Memory B cell (primary cell): ENCODE data around the gene CEP170B.
"Not testable (repeated sequence)": the region's sequence is repeated elsewhere in the genome, so short reads cannot be mapped to it uniquely, and the experiment has no call there.

Experiments
- ATAC-seq: fragments of 150-1000 bp; cut with Tn5 transposase; 2 replicates; pipeline ENCODE4 v1.10.0; 2021; ENCODE audit warnings: low read depth, mild to moderate bottlenecking, moderate library complexity
- DNase-seq, 2 donors: peaks; one replicate each; pipeline ENCODE4 v3.0.0; 2022; ENCODE audit warnings: low spot score in 2 of 2
- H3K27ac Mint-ChIP-seq: one replicate; pipeline ENCODE4 v1.8.0; 2022; ENCODE audit warnings: mild to moderate bottlenecking, moderate library complexity, mixed read lengths
- H3K27me3 Mint-ChIP-seq: one replicate; pipeline ENCODE4 v1.8.0; 2022; ENCODE audit warnings: mixed read lengths
- H3K36me3 Mint-ChIP-seq: one replicate; pipeline ENCODE4 v1.8.0; 2022; ENCODE audit warnings: mild to moderate bottlenecking, mixed read lengths
- H3K4me1 Mint-ChIP-seq: one replicate; pipeline ENCODE4 v1.8.0; 2022; ENCODE audit warnings: mixed read lengths
- H3K4me3 Mint-ChIP-seq: one replicate; pipeline ENCODE4 v1.8.0; 2022; ENCODE audit warnings: mild to moderate bottlenecking, moderate library complexity, mixed read lengths
- H3K9me3 Mint-ChIP-seq: one replicate; pipeline ENCODE4 v1.8.0; 2022; ENCODE audit warnings: mixed read lengths

Gene CEP170B

DNA sequence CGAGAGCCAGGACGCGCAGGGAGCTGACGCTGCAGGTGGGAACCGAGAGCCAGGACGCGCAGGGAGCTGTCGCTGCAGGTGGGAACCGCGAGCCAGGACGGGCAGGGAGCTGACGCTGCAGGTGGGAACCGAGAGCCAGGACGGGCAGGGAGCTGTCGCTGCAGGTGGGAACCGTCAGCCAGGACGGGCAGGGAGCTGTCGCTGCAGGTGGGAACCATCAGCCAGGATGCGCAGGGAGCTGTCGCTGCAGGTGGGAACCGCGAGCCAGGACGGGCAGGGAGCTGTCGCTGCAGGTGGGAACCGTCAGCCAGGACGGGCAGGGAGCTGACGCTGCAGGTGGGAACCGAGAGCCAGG, 40.5 kb downstream of the CEP170B start:
- H3K4me1 Mint-ChIP-seq, H3K27ac Mint-ChIP-seq, H3K4me3 Mint-ChIP-seq, H3K36me3 Mint-ChIP-seq, H3K27me3 Mint-ChIP-seq, DNase-seq, H3K9me3 Mint-ChIP-seq, ATAC-seq: not testable (repeated sequence)

DNA sequence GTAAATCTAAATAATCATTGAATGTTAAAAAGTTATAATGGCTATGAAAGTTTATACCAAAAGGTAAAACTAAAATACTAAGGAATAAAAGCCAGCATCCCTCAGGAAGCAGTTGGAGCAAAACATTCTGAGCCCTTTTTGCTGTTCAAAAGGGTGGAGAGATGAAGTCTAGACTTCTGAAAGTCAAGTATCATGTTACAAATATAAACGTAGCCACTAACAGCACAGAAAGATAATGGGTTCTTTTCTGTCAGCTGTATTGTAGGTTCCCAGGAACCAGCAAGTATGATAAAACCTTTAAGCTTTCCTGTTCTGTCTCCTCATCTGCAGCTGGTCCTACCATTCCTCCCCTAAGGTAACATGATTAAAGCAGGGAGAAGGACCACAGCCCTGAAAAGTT, 43.2 kb downstream of the CEP170B start:
- Mint-ChIP-seq H3K4me1 (peaks cover 7% of the 10 kb centered on the region), H3K9me3 (peaks cover 2% of the 10 kb centered on the region), H3K27ac (no peak overlapping the region), H3K27me3 (peaks cover 12% of the 10 kb centered on the region), H3K4me3 (no peak overlapping the region), H3K36me3 (peaks cover 5% of the 10 kb centered on the region)
- ATAC-seq (no peak), DNase-seq (no peak)

DNA sequence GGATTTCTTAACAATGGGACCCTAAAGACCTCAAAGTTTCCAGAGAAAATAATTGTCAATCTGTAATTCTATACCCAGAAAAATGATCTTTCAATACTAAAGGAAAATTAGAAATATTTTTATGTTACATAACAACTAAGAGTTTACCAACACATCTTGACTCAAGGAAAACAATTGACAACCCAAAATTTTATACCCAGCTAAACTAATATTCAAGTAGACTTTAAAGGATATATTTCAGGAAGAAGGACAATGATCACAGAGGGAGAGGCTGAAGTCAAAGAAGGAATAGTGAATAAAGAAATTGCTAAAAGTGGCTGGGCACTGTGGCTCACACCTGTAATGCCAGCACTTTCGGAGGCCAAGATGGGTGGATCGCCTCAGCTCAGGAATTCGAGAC, 47.0 kb downstream of the CEP170B start:
- ATAC-seq = no peak
- Mint-ChIP-seq H3K4me3 (no peak overlapping the region), H3K36me3 (peaks cover 5% of the 10 kb centered on the region), H3K27ac (no peak overlapping the region), H3K4me1 (no peaks in the 10 kb centered on the region), H3K9me3 (peaks cover 2% of the 10 kb centered on the region), H3K27me3 (peaks cover 7% of the 10 kb centered on the region)
- DNase-seq = no peak

DNA sequence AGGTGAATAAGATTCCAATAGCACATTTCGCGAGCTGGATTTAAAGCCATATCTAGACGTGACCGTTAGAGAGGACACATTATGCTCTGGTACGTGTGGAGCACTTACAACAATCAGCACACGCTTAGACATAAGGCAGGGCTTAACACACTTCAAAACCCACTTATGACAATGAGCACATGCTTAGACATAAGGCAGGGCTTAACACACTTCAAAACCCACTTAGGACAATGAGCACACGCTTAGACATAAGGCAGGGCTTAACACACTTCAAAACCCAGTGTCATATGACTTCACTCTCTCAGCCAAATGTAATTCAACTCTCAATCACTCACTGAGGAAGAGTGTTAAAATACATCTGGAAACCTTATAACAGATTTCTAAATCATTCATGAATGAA, 48.4 kb downstream of the CEP170B start:
- no peak for DNase-seq
- H3K4me1 Mint-ChIP-seq = no peaks in the 10 kb centered on the region
- no peak for ATAC-seq

DNA sequence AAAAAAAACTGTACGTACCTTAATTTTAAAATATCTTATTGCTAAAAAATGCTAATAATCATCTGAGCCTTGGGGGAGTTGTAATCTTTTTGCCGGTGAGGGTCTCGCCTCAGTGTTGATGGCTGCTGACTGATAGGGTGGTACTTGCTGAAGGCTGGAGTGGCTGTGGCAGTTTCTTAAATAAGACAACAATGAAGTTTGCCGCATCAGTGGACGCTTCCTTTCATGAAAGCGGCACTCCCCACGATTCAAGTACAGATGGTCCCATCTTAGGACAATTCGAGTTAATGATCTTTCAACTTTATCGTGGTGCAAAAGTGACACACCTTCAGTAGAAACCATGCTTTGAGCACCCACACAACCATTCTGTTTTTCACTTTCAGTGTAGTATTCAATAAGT, 52.0 kb downstream of the CEP170B start:
- peaks cover under 1% of the 10 kb centered on the region for H3K9me3 Mint-ChIP-seq
- H3K36me3 Mint-ChIP-seq = peaks cover under 1% of the 10 kb centered on the region
- no peak for DNase-seq
- no peak overlapping the region for H3K27ac Mint-ChIP-seq
- H3K27me3 Mint-ChIP-seq = peaks cover 3% of the 10 kb centered on the region
- ATAC-seq = no peak
- peaks cover 2% of the 10 kb centered on the region for H3K4me1 Mint-ChIP-seq
- no peak overlapping the region for H3K4me3 Mint-ChIP-seq

More for the DNA sequence above, 48.4 kb downstream of the CEP170B start:
- H3K36me3 Mint-ChIP-seq = peaks cover 5% of the 10 kb centered on the region
- peaks cover 7% of the 10 kb centered on the region for H3K27me3 Mint-ChIP-seq
- peaks cover 2% of the 10 kb centered on the region for H3K9me3 Mint-ChIP-seq
- no peak overlapping the region for H3K4me3 Mint-ChIP-seq
- H3K27ac Mint-ChIP-seq = no peak overlapping the region

DNA sequence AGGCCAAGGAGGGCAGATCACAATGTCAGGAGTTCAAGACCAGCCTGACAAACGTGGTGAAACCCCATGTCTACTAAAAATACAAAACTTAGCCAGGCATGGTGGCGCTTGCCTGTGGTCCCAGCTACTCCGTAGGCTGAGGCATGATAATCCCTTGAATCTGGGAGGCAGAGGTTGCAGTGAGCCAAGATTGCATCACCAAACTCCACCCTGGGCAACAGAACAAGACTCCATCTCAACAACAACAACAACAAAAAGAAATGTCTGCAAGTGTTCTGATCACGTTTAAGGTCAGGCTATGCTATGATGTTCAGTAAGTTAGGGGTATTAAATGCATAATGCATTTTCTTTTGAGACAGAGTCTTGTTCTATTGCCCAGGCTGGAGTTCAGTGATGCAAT, 52.9 kb downstream of the CEP170B start:
- H3K27ac Mint-ChIP-seq = no peak overlapping the region

DNA sequence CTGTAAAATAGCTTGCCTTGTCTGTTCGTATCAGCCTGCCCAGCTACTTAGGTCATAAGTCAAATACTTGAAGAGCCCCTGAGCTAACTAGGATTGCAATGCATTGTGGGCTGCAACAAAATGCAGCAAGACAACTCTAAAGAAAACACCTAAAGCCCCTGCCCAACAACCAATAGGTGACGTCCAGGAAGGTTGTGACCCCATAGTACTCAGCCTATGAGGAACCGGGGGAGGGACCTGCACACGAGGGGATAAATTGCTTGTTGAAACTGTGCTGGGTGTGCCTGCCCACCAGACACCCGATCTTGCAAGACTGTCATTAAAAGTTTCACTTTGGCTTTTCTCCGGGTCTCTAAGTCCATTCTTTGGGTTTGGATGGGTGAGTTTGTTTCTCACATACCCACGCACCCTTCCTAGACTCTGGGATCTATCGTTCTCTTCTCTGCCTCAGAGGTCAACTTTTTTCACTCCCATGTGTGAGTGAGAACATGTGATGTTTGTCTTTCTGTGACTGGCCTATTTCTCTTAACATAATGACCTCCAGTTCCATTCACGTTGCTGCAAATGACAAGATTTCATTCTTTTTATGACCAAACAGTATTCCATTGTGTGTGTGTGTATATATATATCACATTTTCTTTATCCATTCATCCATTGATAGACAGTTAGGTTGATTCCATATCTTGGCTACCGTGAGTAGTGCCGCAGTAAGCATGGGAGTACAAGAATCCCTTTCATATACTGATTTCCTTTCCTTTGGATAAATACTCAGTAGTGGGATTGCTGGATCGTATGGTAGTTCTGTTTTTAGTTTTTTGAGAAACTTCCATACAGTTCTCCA, 54.3 kb downstream of the CEP170B start:
- H3K27me3 Mint-ChIP-seq, ATAC-seq, H3K9me3 Mint-ChIP-seq, H3K36me3 Mint-ChIP-seq, DNase-seq, H3K27ac Mint-ChIP-seq, H3K4me3 Mint-ChIP-seq: not testable (repeated sequence)
- peaks cover 13% of the 10 kb centered on the region for H3K4me1 Mint-ChIP-seq

More for the DNA sequence above, 52.9 kb downstream of the CEP170B start:
- H3K4me3 Mint-ChIP-seq = no peak overlapping the region
- peaks cover 2% of the 10 kb centered on the region for H3K4me1 Mint-ChIP-seq
- H3K27me3 Mint-ChIP-seq = peaks cover 2% of the 10 kb centered on the region
- DNase-seq = no peak
- ATAC-seq = no peak
- H3K36me3 Mint-ChIP-seq = no peaks in the 10 kb centered on the region
- H3K9me3 Mint-ChIP-seq = no peaks in the 10 kb centered on the region

DNA sequence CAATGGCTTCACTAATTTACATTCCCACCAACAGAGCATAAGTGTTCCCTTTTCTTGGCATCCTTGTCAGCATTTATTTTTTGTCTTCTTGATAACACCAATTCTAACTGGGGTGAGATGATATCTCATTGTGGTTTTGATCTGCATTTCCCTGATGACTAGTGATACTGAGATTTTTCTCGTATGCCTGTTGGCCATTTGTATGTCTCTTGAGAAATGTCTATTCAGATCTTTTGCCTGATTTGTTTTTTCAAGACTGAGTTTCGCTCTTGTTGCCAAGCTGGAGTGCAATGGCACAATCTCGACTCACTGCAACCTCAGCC, 54.9 kb downstream of the CEP170B start:
- peaks cover 18% of the 10 kb centered on the region for H3K4me1 Mint-ChIP-seq
- no peaks in the 10 kb centered on the region for H3K9me3 Mint-ChIP-seq
- H3K27ac Mint-ChIP-seq = no peak overlapping the region
- ATAC-seq (no peak), DNase-seq (no peak)
- no peaks in the 10 kb centered on the region for H3K36me3 Mint-ChIP-seq
- H3K27me3 Mint-ChIP-seq = peaks cover 2% of the 10 kb centered on the region
- H3K4me3 Mint-ChIP-seq = no peak overlapping the region

DNA sequence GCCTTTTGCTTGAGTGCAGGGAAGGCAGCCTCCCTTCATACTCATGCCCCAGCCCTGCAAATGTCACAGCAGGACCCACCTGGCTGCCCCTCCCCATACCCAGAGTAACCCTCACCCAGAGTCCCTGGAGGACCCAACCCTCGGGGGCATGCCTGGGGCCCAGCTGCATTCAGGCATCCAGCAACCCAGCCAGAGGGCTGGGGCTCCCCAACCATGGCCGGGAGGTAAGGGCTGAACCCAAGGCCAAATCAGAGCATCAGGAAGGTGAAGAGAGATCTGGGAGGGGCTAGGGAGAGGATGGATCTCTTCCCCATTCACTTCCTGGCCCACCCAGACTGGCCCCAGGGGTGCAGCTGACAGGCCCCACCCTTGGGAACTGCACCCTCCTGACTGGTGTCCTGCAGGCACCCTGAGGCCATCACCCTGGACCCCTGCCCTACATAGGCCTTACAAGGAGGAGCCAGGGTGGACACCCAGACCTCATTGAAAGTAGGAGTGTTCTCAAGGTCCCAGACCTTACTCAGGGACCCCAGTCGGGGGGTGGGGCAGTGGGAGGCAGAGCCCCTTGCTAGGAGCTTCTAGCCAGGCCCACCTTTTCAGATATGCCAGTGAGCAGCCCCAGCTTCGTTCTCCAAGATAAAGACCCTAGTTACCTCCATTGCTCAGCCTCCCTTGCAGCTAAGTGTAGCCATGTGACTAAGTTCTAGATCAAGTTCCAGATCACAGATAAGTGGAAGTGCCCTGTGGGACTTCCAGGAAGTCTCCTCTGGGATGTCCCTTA, 58.8 kb downstream of the CEP170B start:
- Mint-ChIP-seq H3K4me3 (peak overlapping the region; percentile 92), H3K9me3 (no peaks in the 10 kb centered on the region), H3K36me3 (no peaks in the 10 kb centered on the region), H3K27ac (peak overlapping the region; percentile 48), H3K4me1 (peaks cover 26% of the 10 kb centered on the region), H3K27me3 (no peaks in the 10 kb centered on the region)
- no peak for DNase-seq
- no peak for ATAC-seq

DNA sequence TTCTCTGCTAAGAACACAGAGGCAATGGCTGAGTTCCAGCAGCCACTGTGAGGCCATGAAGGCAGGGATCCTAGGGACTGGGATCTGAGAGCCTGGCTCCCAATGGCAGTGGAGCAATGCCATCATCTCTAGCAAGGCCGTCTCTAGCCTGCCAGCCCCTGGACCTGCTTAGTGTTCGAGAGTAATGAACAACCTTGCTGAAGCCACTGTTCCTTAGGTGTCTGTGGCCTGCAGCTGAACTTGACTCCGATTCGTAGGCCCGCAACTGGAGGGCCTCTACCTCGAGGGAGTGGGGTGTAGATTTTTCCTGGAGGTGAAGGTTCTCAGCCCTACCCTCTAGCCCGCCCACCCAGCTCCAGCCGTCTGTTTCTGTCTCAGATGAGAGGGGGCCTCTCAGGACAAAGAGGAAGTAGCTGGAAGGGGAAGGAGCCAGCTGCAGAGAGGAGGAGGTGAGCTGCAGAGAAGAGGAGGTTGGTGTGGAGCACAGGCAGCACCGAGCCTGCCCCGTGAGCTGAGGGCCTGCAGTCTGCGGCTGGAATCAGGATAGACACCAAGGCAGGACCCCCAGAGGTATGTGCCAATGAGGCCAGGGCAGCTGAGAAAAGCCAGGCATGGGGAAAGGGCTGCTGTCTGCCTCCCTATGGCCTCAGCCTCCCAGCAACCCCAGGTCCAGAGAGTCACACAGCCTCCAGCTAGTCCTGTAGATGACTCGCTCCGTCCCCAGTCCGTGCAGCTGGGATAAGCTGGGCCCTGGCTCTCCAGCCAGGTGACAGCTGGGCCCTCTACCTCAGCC, 59.5 kb downstream of the CEP170B start, which contains the start of gene PLD4:
Gene PLD4, plus strand, starts transcription at position 459 of the 793 bp plus-strand sequence. CDS start 2,262 bp downstream, outside the sequence.
- Mint-ChIP-seq H3K9me3 (no peaks in the 10 kb centered on the region), H3K4me1 (peaks cover 26% of the 10 kb centered on the region), H3K27ac (peak within 1 kb of the TSS; percentile 48), H3K4me3 (peak within 1 kb of the TSS; percentile 92), H3K27me3 (no peaks in the 10 kb centered on the region), H3K36me3 (no peaks in the 10 kb centered on the region)
- ATAC-seq = peak; percentile 57
- peak; percentile 38 to 52 for DNase-seq

DNA sequence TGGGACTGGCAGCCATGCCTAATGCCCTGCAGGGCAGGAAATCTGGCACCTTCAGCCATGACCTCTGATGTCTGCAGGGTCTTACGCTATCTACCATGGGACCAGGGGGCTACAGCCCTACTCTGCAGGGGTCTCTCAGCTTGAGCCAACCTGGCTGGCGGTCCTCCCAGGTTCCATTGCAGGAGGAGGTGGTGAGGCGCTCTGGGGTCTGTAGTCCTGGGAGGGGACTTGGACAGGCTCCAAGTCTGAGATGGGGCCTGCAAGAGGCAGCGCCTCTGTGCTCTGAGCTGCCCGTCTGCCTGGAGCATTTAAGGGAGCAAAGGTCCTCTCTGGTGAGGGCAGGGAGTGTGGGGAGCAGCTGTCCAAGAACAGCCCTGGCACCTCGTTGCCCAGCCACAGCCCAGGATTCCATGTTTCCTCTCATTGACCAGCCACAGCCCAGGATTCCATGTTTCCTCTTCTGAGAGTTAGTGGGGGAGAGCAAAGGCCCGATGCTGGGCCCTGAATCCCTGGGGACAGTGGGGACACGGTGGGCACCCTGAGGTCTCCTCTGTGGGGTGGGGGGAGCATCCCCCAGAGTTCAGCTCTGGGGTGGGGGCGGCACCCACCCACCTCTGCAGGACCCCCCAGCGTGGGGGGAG, 60.3 kb downstream of the CEP170B start:
- peaks cover 2% of the 10 kb centered on the region for H3K36me3 Mint-ChIP-seq
- no peaks in the 10 kb centered on the region for H3K9me3 Mint-ChIP-seq
- no peaks in the 10 kb centered on the region for H3K27me3 Mint-ChIP-seq
- H3K4me1 Mint-ChIP-seq = peaks cover 28% of the 10 kb centered on the region
- DNase-seq = no peak
- peak overlapping the region; percentile 31 for H3K27ac Mint-ChIP-seq
- no peak for ATAC-seq
- H3K4me3 Mint-ChIP-seq = peak overlapping the region; percentile 92

DNA sequence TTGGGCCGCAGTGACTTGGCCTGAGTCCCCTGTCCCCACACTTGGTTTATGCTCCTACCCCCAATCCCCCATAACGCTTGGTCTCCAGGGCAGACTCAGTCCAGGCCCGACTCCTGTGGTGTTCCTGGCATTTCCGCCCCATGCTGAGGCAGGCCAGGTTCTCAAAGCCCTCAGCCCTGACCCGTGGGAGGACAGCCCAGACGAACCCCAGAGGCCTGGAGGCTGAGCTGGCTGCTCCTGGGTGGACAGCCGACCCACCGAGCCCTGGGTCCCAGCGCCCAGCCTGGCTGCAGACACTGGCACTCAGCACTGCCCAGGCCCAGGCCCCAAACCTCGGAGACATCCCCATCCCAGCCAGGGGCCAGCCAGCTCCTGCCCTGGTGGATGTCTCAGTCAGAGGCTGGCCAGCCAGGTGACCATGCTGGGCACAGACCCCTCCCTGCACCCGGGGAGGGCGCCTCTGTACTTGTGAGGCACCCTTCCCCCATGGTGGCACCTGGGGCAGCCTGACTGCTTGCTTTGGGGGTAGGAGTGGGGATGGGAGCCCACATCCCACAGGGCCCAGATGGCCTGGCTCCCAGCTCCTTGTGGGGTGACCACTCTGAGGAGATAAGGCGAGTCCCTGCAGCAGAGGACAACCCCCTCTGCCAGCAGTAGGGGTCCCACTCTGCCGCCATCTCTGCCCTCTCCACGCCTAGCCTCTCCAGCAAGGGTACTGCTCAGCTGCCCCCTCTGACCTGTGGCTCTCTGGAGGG, 61.0 kb downstream of the CEP170B start:
- Mint-ChIP-seq H3K4me3 (peak overlapping the region; percentile 92), H3K4me1 (peaks cover 28% of the 10 kb centered on the region), H3K36me3 (peaks cover 2% of the 10 kb centered on the region), H3K9me3 (no peaks in the 10 kb centered on the region), H3K27ac (peak overlapping the region; percentile 87), H3K27me3 (no peaks in the 10 kb centered on the region)
- ATAC-seq = no peak
- DNase-seq = no peak
